Mucosa of rectum (tissue), 2 donors: ENCODE measurements around the gene CEP20.

Source experiments
- H3K27ac ChIP-seq, 2 donors: one replicate each; pipeline ENCODE4 v1.7.0; 2013; ENCODE audit warnings: inconsistent platforms in 2 of 2, low read depth in 2 of 2, low read length in 2 of 2
- H3K27me3 ChIP-seq, 2 donors: one replicate each; pipeline ENCODE4 v1.7.0; 2013; ENCODE audit warnings: low read length in 2 of 2; ENCODE audit not compliant: control insufficient read depth in 2 of 2, insufficient read depth in 2 of 2
- H3K36me3 ChIP-seq, 2 donors: one replicate each; pipeline ENCODE4 v1.7.0; 2013; ENCODE audit warnings: low read length in 2 of 2; ENCODE audit not compliant: control insufficient read depth in 2 of 2, insufficient read depth in 2 of 2
- H3K4me1 ChIP-seq, 2 donors: one replicate each; pipeline ENCODE4 v1.7.0; 2013; ENCODE audit warnings: low read length in 2 of 2, mild to moderate bottlenecking in 1 of 2; ENCODE audit not compliant: control insufficient read depth in 2 of 2, insufficient read depth in 2 of 2
- H3K4me3 ChIP-seq, 2 donors: one replicate each; pipeline ENCODE4 v1.7.0; 2013; ENCODE audit warnings: low read length in 2 of 2
- H3K9ac ChIP-seq, 2 donors: one replicate each; pipeline ENCODE4 v1.7.0; 2013; ENCODE audit warnings: low read length in 2 of 2, low read depth in 1 of 2, mild to moderate bottlenecking in 1 of 2
- H3K9me3 ChIP-seq, 2 donors: one replicate each; pipeline ENCODE4 v1.7.0; 2013; ENCODE audit warnings: low read length in 2 of 2; ENCODE audit not compliant: control insufficient read depth in 2 of 2
- donor health status: healthy.
- donor health status: Normal muscosa, but diverticular disease.

The CEP20 gene

GRCh38 chr16:15880434-15881308, 7.7 kb downstream of the CEP20 start:
- Histone ChIP-seq H3K27ac (no peak overlapping the region), H3K36me3 (peaks cover 4 to 14% of the 10 kb centered on the region in 2 donors), H3K4me3 (no peak overlapping the region), H3K4me1 (no peaks in the 10 kb centered on the region), H3K27me3 (no peaks in the 10 kb centered on the region), H3K9me3 (no peaks in the 10 kb centered on the region), H3K9ac (no peak overlapping the region)

- Histone ChIP-seq H3K9me3 (no peaks in the 10 kb centered on the region), H3K27ac (no peak overlapping the region), H3K4me3 (no peak overlapping the region), H3K9ac (no peak overlapping the region), H3K4me1 (peaks cover 0 to 3% of the 10 kb centered on the region in 2 donors), H3K27me3 (no peaks in the 10 kb centered on the region), H3K36me3 (peaks cover 4 to 14% of the 10 kb centered on the region in 2 donors)
Measured at GRCh38 chr16:15879255-15879811, 9.1 kb downstream of the CEP20 start.

GRCh38 chr16:15876503-15876902, 11.9 kb downstream of the CEP20 start:
- Histone ChIP-seq H3K9ac (no peak overlapping the region), H3K36me3 (peaks cover 3 to 10% of the 10 kb centered on the region in 2 donors), H3K9me3 (no peaks in the 10 kb centered on the region), H3K4me3 (no peak overlapping the region), H3K27me3 (no peaks in the 10 kb centered on the region), H3K27ac (no peak overlapping the region), H3K4me1 (peaks cover 0 to 3% of the 10 kb centered on the region in 2 donors)

- no peak overlapping the region for H3K9ac ChIP-seq
- no peak overlapping the region for H3K4me3 ChIP-seq
- H3K36me3 ChIP-seq: peaks cover 13 to 14% of the 10 kb centered on the region in 2 donors
- H3K27me3 ChIP-seq: no peaks in the 10 kb centered on the region
- H3K4me1 ChIP-seq: peaks cover 0 to 3% of the 10 kb centered on the region in 2 donors
- H3K27ac ChIP-seq: no peak overlapping the region
- H3K9me3 ChIP-seq: no peaks in the 10 kb centered on the region
Measured at GRCh38 chr16:15874745-15875314, 13.6 kb downstream of the CEP20 start.

GRCh38 chr16:15873737-15874136, 14.7 kb downstream of the CEP20 start:
- peaks cover 17 to 18% of the 10 kb centered on the region in 2 donors for H3K36me3 ChIP-seq
- no peaks in the 10 kb centered on the region for H3K27me3 ChIP-seq
- H3K4me1 ChIP-seq: peaks cover 0 to 3% of the 10 kb centered on the region in 2 donors
- H3K9me3 ChIP-seq: no peaks in the 10 kb centered on the region
- no peak overlapping the region for H3K4me3 ChIP-seq
- no peak overlapping the region for H3K27ac ChIP-seq
- no peak overlapping the region for H3K9ac ChIP-seq

GRCh38 chr16:15873301-15873700, 15.1 kb downstream of the CEP20 start:
- no peaks in the 10 kb centered on the region for H3K9me3 ChIP-seq
- H3K27me3 ChIP-seq: no peaks in the 10 kb centered on the region
- H3K4me3 ChIP-seq: no peak overlapping the region
- peaks cover 17 to 18% of the 10 kb centered on the region in 2 donors for H3K36me3 ChIP-seq
- peaks cover 0 to 3% of the 10 kb centered on the region in 2 donors for H3K4me1 ChIP-seq
- no peak overlapping the region for H3K27ac ChIP-seq
- H3K9ac ChIP-seq: no peak overlapping the region

GRCh38 chr16:15870011-15870410, 18.4 kb downstream of the CEP20 start:
- no peak overlapping the region for H3K27ac ChIP-seq
- H3K4me3 ChIP-seq: no peak overlapping the region
- no peaks in the 10 kb centered on the region for H3K9me3 ChIP-seq
- H3K4me1 ChIP-seq: peaks cover 0 to 2% of the 10 kb centered on the region in 2 donors
- H3K36me3 ChIP-seq: peaks cover 24 to 27% of the 10 kb centered on the region in 2 donors
- H3K27me3 ChIP-seq: no peaks in the 10 kb centered on the region
- no peak overlapping the region for H3K9ac ChIP-seq

- Histone ChIP-seq H3K9me3 (no peaks in the 10 kb centered on the region), H3K9ac (no peak overlapping the region), H3K27me3 (no peaks in the 10 kb centered on the region), H3K36me3 (peaks cover 20 to 23% of the 10 kb centered on the region in 2 donors), H3K27ac (no peak overlapping the region), H3K4me3 (no peak overlapping the region), H3K4me1 (no peaks in the 10 kb centered on the region)
Measured at GRCh38 chr16:15866451-15866850, 22.0 kb downstream of the CEP20 start.

- no peaks in the 10 kb centered on the region for H3K9me3 ChIP-seq
- H3K36me3 ChIP-seq: peaks cover 18 to 20% of the 10 kb centered on the region in 2 donors
- H3K4me1 ChIP-seq: no peaks in the 10 kb centered on the region
- H3K27me3 ChIP-seq: no peaks in the 10 kb centered on the region
- H3K4me3 ChIP-seq: no peak overlapping the region
- H3K9ac ChIP-seq: no peak overlapping the region
- no peak overlapping the region for H3K27ac ChIP-seq
Measured at GRCh38 chr16:15865742-15866141, 22.7 kb downstream of the CEP20 start.

GRCh38 chr16:15864939-15865338, 23.5 kb downstream of the CEP20 start:
- Histone ChIP-seq H3K9me3 (no peaks in the 10 kb centered on the region), H3K4me3 (no peak overlapping the region), H3K36me3 (peaks cover 12 to 15% of the 10 kb centered on the region in 2 donors), H3K9ac (no peak overlapping the region), H3K27ac (no peak overlapping the region), H3K27me3 (no peaks in the 10 kb centered on the region), H3K4me1 (no peaks in the 10 kb centered on the region)
